ENCODE results near the gene GPC6.

Gene GPC6

DNA sequence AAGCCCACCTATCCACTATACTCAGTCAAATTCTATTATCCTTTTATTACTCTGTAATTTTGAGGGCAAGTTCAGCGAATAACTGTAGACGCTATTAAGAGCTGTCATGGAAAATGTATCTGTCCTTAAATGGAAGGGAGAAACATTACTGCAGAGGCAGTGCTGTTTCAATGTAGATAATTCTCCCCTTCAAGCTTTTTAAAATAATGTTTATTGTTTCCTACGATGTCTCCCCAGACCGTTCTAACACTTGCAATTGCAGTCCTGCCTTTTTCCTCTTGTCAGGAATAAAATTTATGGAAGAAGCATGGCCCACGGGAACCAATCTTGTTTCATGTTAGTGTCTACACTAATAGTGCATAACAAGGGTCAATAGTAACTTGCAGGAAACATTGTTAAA is 159.5 kb downstream of the GPC6 start:
- DNase-seq, result no peak

DNA sequence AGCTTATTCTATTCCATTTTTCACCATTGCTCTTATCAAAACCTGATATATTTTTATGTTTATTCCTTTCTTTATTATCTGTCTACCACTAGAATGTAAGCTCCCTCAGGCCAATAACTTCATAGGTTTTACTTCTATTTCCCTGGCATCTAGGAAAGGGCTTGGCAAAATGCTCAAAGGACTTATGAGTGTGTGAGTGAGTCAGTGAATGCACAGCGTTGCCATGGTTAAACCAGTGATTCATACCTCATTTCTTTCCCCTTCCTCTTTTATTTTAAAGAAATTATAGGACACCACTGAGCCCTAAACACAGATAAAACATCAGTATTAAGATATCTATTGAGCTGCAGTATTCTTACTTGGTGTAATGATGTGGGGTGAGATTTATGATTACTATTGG is 162.1 kb downstream of the GPC6 start:
- DNase-seq, result no peak

DNA sequence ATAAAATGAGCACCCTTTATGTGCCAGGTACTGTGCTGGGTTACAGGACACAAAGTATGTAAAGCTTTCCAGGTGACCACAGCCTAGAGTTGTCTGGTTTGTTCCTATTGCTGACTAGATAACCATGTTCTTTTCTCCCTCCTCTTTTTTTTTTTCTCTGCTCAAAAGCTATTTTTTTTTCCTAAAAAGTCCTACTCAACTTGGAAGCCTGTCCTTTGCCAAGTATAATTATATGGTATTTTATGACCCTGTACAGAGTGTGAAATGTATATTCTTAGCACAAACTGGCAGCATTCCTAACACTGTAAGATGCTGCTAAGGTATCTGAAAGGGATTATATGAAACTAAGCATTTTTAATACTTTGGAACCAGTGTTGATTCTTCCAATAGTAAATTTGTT is 171.0 kb downstream of the GPC6 start:
- no peak for DNase-seq

DNA sequence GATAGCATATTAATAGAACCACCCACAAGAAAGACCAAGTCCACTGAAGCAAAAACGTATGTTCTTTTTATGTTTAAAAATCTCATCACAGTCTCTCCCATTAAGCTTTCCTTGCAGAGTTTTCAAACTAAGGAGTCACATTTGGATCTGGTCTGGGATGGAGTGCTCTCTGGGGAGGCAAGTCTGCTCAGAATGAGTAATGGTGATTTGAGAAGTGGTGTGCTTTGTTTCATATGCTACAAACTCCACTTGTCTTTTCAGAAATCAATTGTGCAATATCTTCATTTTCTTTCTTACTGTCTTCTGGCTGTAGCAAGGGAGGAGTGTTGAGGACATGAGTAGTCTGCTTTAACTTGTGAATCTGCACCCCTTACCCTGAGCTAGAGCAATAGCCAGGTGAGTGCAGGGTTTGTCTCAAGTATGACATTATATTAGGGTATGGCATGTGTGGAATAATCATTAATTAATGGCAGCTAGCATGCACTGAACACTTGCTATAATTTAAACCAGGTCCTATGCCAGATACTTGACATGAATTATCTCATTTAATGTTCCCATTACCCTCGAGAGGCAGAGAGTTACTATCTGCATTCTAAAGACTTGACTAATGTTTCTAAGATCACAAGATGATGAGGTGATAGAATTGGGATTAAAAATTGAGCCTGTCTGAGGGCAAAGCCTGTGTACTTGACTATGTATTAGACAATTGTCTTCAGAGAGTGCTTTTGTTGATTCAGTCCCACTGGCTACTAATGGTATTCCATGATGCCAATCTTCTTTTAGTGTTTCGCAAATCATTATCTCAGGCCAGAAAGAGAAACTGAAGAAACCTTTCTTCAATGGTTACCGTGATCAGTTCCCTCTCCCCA is 171.8 kb downstream of the GPC6 start:
- DNase-seq, result no peak

DNA sequence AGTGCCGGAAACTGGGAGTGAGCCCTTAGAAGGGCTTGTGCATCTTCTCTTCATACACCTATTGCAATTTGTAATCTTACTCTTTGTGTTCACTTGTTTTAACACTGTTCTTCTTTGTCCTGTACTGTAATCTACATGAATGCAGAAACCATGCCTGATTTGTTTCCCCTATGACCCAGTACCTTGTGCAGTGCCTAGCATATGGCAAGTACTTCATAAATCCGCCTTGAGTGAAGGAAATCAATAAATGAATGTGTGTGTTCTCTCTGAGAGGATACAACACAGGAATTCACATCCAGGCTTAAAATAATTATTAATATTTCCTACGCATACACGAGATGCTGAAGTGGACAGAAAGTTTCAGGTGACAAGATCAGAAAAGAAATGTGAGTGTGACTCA is 172.6 kb downstream of the GPC6 start:
- DNase-seq, result no peak

DNA sequence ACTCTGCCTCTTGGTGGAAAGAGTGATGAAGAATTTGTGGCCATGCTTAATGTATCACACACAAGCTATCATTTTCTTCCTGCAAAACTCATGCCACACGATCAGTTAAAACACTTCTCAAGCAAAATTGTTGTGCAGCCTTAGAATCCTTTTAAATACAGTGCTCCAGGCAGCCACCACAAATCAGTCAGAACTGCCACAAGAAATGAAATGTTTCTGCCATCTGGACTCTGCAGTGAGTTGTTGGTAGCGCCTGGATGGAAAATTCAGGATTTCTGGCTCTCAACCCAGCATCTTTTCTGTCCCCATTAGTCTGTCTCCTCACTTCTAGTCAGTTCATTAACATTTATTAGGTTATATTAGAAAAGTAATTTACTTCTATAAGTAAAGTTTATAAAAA is 179.5 kb downstream of the GPC6 start:
- DNase-seq, result no peak

DNA sequence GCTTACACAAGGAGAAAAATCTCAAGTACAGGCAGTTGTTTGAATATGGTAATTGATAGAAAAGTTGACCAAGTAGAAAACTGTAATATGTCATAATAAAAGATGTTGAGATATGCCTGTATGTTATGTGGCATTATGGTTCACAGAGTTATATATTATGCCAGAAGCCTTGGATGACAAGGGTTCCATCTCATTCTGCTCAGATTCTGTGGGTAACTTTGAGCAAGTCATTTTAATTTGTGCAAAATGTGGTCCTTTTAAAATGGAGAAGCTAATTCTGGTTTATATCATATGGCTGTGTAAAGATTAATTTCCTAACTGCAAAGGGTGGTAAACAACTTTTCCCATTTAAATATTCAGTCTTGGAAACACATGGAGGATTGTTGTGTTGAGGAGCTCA is 180.9 kb downstream of the GPC6 start:
- no peak for DNase-seq

DNA sequence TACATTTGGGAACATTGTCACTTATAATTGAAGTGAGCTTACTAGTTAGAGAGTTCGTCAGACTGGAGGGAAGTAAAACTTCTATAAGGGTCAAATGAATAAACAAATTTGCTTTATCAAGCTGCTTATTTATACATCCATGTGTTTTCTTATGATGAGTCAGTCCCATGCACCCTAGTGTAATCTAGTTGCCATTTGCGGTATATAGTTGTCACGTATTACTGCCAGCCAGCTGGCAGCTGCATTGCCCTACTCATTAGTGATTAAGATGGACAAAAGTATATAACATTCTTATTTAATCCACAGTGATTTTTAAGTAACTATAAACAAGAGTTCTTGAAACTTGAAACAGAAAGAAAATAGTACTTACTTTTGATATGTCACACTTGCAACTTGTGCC is 182.4 kb downstream of the GPC6 start:
- no peak for DNase-seq

DNA sequence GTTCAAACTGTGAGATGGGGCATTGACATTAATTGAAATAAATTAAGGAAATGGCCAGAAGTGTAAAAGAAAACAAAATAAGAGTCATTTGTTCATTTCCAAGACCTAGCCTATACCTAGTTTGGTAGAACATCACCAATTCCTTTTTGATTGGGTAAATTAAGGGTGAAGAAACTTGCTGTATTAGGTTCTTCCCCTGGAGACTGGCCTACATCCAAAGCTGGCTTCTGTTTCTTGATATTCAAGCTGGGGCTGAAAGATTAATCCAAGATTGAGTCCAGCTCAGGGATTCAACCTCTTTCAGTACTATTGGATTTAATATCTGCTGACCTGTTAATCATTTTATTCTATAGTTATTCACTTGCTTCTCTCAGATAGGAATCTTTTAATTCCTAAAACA is 183.2 kb downstream of the GPC6 start:
- DNase-seq, result no peak

DNA sequence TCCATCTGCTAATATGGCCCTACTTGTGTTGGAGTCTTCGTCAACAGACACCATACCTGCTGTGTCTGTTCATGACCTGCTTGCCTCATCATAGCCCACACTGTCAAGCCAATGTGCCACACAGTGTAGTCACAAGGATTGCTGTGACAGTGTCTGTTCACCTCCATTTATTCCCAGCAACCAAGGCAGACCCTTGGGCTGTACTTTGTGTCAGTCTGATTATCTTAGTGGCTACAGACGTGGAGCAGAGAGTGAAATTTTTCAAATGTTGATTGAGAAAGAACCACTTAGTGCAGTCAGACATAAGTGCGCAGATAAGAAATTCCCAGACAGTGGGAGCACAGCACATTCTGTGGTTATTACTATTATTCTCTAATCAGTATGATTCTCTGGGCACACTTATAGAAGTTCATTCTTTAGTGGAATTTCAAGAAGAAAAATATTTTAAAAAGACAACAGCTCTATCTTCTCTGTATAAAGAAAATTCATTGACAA is 184.6 kb downstream of the GPC6 start:
- DNase-seq, result no peak

DNA sequence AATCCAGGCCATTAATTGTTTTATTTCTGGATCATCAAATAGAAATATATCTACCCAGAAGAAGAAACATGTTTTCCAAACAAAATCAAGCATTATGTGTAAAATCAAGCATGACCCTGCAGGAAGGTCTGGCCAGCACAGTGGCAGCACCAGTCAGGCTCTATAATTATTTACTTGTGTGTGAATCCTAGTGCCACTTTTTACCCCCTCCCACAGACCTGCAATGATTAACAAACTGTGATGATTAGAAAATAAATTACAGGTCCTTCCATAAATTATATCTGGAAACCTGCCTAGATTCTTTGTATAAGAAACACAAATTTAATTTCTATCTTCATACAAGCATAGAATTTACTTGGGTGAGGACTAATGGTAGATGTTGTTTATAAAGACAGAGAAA is 186.1 kb downstream of the GPC6 start:
- DNase-seq, result no peak

DNA sequence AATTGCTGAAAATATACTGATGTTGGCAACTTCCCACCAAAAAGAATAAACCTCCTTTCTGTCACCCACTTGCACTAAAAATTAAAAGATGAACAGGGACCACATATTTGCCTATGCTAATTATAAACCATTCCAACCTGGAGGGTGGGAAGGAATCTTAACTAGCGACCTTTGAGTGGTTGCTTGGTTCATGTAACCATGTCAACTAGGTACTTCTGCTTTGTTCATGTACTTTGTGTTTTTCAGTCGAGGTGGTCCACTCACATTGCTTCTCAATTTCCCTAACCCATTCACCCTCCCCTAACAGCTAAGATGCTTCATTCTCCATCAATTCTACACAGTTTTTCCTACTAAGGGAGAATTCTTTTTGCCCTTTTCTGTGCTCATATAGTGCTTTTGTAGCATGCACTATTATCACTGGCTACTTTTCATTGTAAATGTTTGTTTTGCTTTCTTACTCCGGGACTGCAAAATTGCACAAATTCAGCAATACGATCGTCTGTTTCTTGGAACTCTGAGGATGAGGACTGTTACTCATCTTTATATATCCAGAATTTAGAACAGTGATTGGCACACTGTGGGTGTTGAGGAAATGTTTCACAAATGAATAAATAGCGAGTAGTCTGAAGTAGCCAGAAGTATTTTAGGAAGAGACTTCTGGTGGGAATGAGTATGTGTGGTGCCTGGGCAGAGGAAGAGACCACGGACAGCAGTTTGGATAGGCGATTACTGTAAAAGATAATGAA is 187.5 kb downstream of the GPC6 start:
- DNase-seq, result no peak

DNA sequence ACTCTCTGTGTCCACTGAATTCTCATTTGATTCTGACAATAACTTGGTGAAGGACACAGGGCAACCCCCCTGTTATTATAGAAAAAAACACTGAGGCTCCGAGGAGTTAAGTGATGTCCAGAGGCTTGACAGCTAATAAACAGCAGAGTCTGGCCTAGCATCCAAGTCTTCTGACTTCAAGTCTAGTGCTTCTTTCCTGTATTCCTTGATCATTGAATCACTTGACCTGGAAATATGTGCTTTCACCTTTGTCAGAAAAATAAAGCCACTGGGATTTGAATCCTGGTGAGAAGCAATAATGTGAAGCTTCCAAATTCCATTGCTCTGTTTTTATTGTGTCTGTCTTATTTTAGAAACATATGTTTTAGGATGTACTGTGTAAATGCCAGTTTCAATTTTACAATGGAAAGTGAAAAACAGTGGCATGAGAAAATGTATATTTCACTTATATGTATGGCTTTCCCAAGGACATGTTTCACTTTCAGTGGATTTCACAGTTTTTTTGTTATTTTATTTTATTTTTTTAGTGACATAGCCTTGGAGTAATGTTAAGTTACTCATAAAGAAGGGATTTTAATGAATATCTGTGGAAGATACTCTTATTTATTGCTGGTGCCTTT is 190.2 kb downstream of the GPC6 start:
- DNase-seq, result no peak

DNA sequence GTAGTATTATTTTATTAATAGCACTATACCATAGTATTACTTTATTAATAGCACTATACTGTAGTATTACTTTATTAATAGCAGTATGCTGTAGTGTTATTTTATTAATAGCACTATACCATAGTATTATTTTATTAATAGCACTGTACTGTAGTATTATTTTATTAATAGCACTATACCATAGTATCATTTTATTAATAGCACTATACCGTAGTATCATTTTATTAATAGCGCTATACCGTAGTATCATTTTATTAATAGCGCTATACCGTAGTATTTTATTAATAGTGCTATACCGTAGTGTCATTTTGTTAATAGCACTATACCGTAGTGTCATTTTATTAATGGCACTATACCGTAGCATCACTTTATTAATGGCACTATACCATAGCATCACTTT is 191.8 kb downstream of the GPC6 start:
- no peak for DNase-seq

DNA sequence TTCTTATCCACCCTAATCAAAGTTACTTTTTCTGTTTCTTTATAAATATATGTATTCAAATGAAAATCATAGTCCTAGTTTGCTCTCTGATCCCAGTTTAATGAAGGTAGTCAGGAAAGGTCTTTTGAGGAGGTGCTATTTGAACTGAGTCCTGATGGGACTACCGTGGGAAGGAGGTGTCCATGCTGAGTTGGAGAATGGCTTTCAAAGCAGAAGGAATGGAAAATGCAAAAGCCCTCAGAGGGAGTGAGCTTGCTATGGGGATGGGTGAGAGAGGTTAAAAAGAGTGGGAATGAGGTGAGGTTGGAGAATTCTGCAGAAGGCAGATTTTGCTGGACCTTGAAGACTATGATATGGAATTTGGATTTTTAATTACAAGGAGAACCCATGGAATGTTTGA is 193.6 kb downstream of the GPC6 start:
- DNase-seq, result no peak

DNA sequence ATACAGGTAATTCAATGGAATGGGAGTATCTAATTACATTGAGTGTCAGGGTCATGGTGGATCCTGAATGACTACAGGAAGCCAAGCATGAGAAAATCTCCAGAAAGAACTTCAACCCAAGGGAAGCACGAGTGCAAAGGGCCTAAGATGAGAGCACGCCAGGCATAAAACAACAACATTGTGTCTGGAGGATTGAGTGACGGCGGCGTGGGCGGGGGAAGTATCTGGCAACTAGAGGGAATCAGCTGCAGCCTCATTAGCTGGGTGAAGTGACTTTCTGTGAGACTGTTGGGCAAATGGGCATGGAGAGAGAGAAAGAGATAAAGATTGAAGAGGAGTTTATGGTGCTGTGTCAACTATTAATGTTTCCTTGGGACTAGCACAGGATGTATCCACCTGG is 194.3 kb downstream of the GPC6 start:
- DNase-seq, result no peak

DNA sequence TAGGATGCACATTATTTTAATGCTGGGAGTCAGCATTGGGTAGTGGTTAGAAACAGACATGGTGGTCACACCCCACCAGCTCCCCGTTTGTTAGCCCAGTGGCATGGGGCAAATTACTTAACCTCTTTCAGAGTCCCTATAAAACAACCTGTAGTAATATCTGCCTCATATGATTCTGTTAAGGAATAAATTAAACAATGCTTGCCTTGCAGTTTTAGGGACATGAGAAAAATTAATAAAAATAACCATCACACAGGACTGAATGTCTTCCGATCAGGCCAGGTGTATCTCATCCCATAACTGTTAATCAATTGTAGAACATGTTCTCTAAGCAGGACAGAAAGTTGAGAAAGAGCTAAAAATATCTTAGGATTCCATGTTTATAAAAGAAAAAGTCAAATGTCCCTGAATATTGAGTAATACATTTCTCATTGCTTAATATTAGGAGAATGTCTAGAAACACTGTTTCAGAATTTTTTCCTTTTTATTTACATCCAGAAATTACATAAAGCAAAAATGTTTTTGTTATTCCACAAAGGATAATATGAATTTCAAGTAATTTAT is 196.5 kb downstream of the GPC6 start:
- no peak for DNase-seq

DNA sequence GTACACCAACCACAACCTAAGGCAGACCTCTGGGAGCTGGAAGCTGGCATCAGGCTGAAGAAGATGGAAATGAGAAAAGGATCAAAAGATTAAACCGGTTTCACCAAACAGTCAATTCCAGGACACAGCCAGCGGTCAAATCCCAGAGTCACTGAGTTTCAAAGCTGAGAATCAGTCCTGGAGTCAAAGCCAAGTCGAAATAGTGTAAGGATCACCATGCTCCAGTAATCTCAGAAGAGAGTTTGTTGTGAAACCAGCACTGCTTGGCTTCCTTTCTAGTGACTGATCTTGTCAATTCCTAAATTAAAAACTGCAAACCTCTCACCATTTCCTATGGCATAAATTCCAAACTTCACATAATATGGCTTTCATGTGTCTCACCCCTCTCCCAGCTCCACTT is 198.8 kb downstream of the GPC6 start:
- DNase-seq, result no peak

DNA sequence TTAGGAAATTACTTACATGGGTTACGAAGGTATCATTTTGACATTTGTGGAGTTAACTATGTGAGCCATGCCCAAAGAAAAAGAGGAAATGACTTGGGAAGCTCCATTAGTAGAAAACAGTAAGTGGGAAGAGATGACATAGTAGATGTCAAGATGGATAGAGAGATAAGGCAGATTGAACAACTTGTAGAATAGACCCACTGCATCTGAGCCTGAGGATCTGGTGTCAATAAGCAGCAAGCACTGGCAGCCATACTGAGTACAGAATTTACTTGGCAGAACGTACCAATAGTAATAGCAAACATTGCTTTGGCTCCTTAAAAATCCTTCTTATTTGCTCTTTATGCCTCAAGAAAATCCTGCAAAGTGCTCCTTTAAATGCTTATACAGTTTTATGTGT is 203.8 kb downstream of the GPC6 start:
- no peak for DNase-seq

DNA sequence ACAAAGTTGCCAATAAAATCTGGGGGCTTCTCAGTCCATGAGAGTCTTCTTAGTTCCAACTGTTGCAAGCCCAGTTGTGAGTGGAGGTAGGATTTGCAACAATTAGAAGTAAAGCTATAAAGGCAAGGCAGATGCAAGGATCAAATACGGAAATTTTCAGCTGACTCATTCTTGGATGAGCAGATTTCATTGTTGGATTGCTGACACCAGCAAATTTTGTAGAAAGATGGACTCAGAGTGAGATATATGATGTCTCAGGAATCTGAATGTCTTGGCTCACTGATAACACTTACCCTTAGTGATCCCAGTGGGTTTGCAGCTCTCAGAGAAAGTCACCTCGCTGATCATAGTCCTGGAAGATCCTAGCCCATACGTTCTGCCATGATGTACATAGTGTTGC is 209.0 kb downstream of the GPC6 start:
- DNase-seq, result no peak

DNA sequence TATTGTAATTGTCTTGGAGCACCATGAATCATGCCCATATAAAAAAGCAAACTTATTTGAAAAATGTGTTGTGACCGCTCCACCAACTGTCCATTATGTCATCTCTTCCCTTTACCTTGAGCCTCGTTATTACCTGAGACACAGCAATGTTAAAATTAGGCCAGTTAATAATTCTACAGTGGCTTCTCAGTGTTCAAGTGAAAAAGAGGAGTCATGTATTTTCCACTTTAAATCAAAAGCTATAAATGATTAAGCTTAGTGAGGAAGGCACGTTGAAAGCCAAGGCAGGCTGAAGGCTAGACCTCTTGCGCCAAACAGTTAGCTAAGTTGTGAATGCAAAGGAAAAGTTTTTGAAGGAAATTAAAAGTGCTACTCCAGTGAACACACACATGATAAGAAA is 210.5 kb downstream of the GPC6 start:
- DNase-seq, result no peak

DNA sequence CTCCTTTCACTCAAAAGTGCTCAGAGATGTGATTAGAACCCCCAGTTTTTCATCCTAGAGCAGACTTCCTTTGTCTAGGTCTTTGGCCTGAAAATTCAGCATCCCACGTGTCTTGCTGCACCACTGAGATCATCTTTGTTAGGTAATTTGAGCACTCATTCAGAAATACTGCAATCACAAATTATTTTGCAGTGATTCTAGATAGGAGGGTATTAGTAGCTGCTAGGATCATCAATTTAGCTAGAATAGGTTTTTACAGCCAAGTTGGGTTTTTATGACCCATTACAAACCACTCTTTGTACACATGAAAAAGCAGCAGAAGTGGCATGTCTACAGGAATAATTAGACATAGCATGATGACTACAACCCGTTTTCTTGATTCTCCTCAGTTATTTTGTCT is 219.6 kb downstream of the GPC6 start:
- DNase-seq, result no peak

DNA sequence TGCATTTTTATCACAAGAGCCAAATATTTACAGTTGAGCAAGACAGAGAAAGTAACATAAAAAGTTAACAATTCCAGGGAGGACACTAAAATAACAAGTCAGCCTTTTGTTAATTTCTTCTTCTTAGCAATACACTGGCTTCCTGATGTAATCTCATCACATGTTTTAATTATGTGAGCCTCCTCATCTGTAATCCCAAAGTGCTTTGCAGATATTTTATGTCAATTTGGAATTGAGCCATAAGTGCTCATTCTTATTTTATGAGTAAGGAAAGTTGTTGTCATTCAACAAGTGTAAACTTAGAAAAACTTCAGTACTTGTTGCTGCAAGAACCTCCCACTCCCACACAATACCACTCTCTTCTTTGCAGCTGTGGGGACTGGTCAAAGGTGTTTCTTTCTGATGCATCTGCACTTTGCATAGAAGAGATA is 223.6 kb downstream of the GPC6 start:
- no peak for DNase-seq

All from inflammatory macrophage (primary cell).